Neural progenitor cell (in vitro differentiated cells): ENCODE measurements around the gene VWA5B1.

ENCODE experiments used
- EZH2phosphoT487 ChIP-seq: fragments of 200-600 bp; sonication (generic); IDR thresholded peaks from 2 replicates; pipeline ENCODE4 v1.6.1; 2017; ENCODE audit warnings: antibody characterized with exemption
- TF ChIP-seq, protein P1 (sequence below): fragments of 200-600 bp; sonication (generic); IDR thresholded peaks from 2 replicates; pipeline ENCODE4 v1.5.1; 2017; ENCODE audit warnings: antibody characterized with exemption, mild to moderate bottlenecking

- TF ChIP-seq, protein P1, sequence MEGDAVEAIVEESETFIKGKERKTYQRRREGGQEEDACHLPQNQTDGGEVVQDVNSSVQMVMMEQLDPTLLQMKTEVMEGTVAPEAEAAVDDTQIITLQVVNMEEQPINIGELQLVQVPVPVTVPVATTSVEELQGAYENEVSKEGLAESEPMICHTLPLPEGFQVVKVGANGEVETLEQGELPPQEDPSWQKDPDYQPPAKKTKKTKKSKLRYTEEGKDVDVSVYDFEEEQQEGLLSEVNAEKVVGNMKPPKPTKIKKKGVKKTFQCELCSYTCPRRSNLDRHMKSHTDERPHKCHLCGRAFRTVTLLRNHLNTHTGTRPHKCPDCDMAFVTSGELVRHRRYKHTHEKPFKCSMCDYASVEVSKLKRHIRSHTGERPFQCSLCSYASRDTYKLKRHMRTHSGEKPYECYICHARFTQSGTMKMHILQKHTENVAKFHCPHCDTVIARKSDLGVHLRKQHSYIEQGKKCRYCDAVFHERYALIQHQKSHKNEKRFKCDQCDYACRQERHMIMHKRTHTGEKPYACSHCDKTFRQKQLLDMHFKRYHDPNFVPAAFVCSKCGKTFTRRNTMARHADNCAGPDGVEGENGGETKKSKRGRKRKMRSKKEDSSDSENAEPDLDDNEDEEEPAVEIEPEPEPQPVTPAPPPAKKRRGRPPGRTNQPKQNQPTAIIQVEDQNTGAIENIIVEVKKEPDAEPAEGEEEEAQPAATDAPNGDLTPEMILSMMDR = no peak
- no peak for TF ChIP-seq EZH2phosphoT487
Observed at GRCh38 chr1:20323613-20323920, 32.9 kb downstream of the VWA5B1 start.
